Kasumi-1 (cell line): ENCODE results near the gene AKNA.

ENCODE experiments used
- DNase-seq, 2 experiments: peaks; one replicate each; lab custom pipeline; 2025; lab: John Stamatoyannopoulos, UW

AKNA gene

GRCh38 chr9:114396558-114397218, 8.9 kb upstream of the AKNA start:
- no peak for DNase-seq

- DNase-seq = no peak
Observed at GRCh38 chr9:114395768-114396167, 8.0 kb upstream of the AKNA start.

DNA sequence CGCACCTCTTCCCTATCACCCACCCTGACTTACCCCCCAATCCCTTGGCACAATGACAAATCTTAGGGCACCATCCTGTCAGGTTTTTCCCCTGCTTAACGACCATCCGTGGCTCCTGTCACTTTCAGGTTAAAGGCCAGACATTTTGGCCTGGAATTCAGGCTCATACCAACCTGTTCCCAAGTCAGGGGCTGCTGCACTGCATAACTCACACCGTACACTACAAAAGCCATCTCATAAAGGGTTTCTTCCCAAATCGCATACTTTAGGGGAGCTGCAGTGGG, 7.5 kb upstream of the AKNA start:
- DNase-seq = no peak

- no peak for DNase-seq
Observed at GRCh38 chr9:114394523-114395333, 6.9 kb upstream of the AKNA start.

DNA sequence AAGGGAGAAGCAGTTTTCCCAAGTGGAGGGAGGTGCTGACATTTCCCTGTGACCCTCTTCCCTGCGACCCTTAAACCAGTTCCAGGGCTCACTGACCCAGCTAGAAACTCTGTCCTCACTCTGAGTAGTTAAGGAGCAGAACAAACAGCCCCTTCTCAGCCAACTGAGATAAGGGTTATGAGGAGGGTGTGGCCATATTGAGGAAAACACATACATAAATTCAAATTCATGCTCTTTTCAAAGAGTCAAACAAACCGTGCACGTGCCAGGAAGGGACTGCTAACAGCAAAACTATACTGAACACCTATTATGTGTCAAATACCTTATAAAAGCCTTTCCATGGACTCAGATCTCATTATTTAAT, 4.9 kb upstream of the AKNA start:
- no peak for DNase-seq

- DNase-seq = no peak
Observed at GRCh38 chr9:114390952-114391351, 3.2 kb upstream of the AKNA start.

DNA sequence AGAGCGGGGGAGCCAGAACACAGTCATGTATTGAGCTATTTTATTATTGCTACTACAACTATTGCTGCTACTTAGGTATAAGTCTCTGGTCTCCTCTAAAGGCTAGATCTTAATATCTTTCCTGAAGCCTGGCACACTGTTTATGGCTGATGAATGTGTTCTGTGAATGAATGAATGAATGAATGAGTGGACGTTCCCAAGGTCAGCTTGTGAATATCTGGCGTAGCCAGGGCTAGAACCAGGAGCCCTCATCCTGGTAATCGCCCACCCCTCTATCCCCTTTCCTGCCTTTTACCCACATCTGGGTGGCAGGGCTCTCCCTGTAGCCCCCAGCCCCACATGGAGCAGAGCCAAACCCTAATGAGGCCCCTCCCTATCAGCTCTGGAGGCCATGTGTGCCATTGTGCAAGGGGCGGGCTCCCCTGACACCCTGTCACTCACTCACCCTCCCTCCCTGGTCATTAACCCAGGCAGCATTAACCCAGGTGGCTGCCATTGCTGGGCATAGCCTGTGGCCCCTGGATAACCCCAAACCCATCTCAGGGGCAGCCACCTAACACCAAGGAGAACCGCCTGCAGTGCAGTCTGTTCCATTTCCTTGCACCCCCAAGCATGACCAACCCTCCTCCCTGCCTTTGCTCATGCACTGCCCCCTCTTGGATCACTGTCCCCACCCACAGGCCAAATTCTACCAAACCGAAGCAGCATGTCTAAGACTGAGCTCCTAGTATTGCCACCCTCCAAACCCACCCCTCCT, 2.0 kb upstream of the AKNA start:
- DNase-seq = no peak

GRCh38 chr9:114388764-114389375, 1.1 kb upstream of the AKNA start:
- DNase-seq = no peak

GRCh38 chr9:114388357-114388682, 538 bp upstream of the AKNA start:
- no peak for DNase-seq

DNA sequence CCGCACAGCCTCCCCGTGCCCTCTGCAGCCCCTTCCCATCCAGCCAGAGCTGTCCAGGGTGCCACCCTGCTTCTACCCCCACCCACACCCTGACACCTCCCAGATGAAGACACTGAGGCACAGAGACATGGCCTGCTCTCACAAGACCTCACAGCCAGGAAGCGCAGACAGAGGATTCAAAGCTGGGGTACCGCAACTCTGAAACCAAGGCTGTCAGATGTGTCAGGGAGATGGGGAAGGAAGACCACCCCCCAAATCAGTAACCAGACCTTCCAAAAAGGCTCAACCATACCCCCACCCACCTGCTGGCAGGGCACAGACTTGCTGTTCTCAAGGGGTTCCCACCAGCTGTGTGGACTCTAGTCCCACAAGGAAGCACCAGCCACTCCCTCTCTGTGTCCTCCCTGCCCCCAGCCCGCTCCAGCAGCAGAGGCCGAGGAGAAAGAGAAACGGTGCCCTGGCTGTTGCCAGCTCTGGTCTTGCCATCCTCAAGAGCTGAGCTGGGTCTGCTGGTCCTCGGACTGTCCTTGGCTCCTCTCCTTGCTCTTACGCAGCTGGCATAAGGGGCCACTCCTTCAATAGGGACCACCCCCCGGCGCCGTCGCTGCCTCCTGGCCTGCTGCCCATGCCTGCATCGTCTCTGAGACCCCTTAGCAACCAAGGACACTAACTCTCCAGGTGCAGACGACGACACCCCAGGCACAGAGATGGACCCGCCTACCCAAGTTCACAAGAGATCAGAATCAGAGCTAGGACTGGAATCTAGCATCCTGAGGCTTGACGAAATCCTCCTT, 699 bp downstream of the AKNA start:
- no peak for DNase-seq

DNA sequence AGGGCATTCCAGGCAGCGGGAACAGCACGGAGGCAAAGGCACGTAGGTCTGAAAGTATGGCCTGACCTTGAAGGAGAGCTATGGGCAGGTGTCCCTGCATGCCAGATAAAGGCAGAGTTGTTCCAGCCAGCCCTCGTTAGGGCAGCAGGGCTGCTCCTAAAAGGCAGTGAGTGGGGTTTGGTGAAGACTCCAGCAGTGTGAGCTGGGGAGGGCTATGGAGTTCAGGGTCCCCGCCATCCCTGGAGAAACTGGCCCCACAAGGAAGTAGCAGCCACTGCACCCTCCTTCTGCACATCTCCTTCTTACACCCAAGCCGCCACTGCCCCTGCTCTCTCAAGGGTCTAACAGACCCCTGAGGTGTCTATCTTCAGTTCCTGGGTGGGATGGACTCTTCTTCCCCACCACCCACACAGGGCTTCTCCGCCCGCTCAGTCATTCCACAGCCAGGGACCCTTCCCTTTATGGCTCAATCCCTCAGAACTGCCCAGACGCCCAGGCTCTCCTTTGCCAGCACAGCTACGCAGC, 1.4 kb downstream of the AKNA start:
- DNase-seq = no peak

GRCh38 chr9:114385397-114386181, 2.2 kb downstream of the AKNA start:
- DNase-seq = peak; percentile 96 to 98

GRCh38 chr9:114384836-114385396, 2.9 kb downstream of the AKNA start:
- no peak for DNase-seq

DNA sequence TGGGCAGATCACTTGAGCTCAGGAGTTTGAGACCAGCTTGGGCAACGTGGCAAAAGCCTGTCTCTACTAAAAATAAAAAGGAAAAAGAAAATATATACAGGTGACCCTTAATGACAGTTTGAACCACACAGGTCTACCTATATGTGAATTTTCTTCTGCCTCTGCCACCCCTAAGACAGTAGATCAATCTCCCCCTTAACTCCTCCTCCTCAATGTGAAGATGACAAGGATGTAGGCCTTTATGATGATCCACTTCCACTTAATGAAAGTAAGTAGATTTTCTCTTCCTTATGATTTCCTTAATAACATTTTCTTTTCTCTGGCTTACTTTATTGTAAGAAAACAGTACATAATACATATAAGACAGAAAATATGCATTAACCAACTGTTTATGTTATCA, 3.4 kb downstream of the AKNA start:
- no peak for DNase-seq

DNA sequence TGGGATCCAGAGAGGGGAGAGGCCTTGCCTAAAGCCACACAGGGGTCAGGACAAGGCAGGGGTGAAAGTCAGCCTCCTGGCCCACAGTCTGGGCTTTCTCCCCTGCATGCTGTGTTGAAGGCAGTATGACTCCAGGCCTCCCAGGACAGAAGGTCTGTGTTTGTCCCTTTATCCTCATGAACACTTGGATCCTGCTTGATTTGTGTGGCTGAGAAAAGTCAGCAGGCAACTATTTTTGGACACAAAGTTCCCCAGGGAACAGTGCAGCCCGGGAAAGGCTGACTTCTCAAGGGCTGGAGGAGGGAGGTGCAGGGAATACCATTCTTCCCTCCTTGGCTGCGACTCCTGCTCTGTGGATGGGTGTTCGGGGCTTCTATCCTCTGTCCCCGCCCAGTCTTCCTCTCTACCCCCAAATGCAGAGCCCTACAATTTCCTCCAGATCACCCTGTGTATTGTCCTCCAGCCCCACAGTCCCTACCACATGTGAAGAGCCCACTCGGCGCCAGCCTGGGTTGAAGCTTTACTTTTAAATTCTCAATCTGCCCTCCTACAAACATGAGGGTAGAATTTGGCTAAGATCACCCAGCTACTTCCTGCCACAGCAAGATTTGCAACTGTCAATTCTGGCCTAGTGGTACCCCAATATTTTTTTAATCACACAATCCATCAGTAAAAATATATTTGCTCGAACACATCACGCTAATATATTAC, 4.1 kb downstream of the AKNA start:
- no peak for DNase-seq

DNA sequence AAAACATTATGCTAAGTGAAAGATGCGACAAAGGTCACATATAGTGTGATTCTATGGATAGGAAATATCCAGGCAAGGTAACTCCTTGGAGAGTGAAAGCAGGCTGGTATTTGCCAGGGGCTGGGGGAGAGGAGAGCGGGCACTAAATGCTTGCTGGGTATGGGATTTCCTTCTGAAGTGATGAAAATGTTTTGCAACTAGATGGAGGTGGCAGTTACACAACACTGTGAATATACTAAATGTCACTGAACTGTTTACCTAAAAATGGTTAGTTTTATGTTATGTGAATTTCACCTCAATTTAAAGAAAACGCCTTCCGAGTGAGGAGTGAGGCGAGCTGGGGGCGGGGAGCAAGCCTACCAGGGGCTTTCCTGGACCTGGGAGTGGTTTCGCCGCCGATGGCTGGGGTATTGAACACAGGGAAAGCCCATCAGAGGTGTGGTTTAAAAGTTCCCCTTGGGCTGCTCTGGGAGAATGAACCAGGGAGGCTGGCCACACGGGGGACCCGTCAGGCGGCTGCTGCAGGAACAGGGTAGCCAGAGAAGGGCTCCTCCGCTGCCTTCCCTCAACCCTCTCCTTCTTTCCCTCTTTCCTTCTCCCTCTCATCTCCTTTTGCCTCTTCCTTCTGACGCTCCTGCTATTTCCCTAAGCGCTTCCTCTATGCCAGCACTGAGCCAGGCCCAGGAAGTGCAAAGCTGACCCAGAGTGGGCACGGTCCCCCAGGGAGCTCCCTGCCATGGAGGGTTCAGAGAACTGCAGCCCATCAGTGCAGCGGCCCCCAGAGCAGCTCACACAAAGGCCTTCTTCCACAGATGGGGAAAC, 4.9 kb downstream of the AKNA start:
- DNase-seq = peak in 1 of 2 experiments; percentile 33

DNA sequence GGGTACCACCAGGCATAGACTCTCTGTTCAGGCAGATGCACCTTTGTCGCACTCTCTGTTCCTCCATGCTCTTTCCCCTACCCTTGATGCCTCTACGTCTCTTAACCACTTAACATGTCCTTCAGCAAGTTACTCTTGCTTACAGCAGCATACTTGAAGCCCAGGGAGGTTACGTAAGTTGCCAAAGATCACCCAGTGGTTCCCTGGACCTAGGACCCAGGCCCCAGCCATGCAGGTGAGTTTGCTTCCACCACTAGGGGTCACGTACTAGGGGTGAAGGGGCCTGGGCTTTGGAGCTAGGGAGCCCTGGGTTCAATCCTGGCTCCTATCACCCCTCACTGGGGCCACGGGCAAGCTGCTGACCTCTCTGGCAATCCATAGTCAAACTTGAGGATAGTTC, 8.9 kb downstream of the AKNA start:
- DNase-seq = no peak

DNA sequence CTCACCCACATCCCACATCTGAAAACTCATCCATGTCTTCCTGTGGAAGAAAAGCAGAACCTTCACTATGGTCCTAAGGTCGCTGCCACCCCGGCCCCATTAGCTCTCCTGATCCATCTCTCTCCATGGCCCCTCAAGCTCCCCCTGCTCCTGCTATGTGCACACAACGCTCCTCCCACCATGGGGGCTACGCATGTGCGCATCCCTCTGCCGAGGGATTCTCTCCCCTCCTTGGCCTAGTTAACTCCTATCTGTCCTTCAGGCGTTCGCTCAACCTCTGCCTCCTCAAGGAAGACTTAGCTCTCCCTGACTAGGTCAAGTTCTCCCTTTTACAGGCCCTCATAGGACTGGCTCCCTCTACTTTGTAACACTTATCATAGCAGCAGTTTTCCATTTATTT, 9.8 kb downstream of the AKNA start:
- no peak for DNase-seq
